CD4-positive, alpha-beta T cell treated with Interleukin-21 for 1 hour (primary cell): Measurements from ENCODE around the gene FBXO40.

Experiments
- DNase-seq: peaks from one replicate; pipeline ENCODE4 v3.0.0-alpha.2; 2020

FBXO40 gene

GRCh38 chr3:121621491-121621890 is 28.3 kb downstream of the FBXO40 start:
- no peak for DNase-seq

GRCh38 chr3:121624147-121624899 is 31.1 kb downstream of the FBXO40 start:
- DNase-seq = no peak

DNA sequence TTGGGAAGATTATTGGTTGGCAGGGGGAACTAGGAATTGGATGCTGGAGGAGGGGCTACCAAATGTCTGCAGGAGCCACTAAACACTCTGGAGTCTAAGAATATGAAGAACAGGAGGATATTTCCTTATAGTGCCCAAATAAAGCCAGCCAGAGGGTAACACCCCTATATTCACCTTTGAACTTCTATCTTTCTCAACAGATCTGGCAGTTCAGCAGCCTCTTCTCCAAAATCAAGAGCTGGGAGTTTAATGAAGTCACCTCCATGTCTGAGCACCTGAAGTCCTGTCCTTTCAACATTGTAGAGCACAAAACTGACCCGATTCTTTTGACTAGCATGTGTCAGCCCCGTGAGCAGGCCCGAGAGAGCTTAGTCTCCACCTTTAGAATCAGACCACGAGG is 33.3 kb downstream of the FBXO40 start:
- DNase-seq = no peak

GRCh38 chr3:121627211-121627610 is 34.0 kb downstream of the FBXO40 start:
- DNase-seq = no peak

DNA sequence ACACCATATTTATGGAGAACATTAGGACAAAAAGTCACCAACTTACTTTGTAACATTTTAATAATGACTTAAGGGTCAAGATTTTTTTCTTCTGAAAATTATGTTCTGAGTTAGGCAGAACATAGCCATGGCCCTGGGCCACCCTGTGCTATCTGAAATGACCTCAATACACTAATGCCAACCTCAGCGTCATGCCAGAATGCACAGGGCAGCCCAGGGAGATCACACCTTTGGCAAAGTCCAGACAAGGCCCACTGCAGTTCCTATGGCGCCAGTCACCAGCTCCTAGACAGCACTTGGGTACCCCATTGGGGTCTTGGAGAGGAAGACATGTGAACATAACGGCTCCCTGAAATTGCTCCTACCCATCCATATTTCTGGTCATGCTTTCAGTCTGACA is 34.4 kb downstream of the FBXO40 start:
- DNase-seq = no peak

DNA sequence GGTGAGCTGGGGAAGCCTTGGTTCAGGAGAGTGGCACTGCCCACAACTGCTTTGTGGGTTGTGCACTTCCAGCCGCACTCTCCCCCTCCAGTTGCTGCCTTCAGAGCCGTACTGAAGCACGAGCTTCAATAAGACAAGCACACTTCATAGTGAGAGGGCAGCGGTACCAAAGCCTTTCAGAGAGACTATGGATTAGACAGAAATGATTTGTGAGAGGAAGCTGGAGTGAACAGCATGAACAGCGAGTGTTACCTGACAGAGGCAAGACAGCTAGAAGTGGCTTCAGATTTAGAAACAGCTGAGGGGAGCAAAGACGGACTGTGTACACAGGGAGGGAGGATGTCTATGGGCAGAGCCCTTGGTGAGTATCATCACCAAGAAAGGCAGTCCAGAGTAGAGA is 36.4 kb downstream of the FBXO40 start:
- no peak for DNase-seq

GRCh38 chr3:121630355-121630754 is 37.2 kb downstream of the FBXO40 start:
- DNase-seq = no peak

DNA sequence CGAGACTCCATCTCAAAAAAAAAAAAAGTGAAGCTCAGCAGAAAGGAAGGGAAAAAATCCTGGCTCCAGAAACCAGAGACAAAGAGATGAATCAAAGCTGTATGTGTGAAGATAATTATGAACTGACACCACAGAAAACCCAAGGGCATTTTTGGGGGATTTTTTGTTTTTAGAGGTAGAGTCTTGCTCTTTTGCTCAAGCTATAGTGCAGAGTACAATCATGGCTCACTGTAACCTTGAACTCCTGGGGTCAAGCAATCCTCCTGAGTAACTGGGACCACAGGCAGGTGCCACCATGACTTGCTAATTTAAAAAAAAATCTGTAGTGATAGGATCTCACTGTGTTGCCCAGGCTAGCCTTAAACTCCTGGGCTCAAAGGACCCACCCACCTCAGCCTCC is 44.7 kb downstream of the FBXO40 start:
- DNase-seq = no peak

- DNase-seq = no peak
These were observed 47.9 kb downstream of the FBXO40 start for GRCh38 chr3:121641127-121641526.

- DNase-seq = no peak
These were observed 49.6 kb downstream of the FBXO40 start for GRCh38 chr3:121642601-121643314.

DNA sequence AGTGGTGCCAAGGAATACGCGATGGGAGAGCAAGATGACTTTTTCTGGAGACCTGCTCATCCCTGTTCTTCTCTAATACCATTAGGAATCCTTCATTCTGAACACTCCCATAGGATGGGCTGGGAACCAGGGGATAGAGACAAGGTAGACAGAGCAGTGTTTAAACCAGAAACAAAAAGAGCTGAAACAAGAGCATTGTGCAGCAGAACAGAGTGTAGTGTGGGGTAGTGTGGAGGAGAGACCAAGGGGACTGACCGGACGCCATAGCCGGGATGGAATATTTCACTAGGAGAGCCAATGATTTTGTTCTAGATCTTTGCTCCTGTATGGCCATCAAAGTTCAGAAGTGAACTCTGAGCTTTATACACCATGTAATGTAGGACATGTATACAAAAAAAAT is 51.9 kb downstream of the FBXO40 start:
- DNase-seq = no peak

DNA sequence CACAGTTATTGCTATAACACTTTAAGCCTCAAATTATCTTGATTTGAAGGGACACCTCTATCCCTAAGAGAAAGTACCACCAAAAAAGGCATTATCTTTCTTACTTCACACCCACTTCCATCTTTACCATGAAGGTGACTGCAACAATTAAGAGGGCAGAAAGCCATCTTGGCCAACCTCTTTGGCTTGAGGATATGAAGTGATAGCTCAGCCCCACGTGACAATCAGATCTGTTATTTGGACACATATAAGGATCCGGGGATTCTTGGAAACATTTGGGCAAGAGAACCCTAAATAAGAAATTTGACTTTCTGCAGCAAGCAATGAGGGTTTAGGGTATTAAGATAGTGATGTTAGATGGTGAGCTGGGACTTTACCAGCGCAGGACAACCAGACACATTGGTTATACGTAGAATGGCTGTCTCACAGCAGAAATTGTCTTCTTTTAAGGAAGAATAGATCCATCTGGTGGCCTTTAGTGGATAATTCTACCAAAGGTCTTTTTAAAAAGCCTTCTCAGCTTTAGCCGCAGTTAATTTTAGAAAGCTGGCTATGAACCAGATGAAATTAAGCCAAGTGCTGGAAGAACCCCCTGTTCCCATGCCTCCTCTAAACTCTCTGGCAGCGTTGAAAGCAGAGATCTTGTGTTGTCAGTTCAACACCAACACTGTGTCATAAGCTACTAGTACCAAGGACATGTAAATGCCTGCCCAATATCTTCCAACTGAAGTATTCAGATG is 55.2 kb downstream of the FBXO40 start:
- DNase-seq = no peak

DNA sequence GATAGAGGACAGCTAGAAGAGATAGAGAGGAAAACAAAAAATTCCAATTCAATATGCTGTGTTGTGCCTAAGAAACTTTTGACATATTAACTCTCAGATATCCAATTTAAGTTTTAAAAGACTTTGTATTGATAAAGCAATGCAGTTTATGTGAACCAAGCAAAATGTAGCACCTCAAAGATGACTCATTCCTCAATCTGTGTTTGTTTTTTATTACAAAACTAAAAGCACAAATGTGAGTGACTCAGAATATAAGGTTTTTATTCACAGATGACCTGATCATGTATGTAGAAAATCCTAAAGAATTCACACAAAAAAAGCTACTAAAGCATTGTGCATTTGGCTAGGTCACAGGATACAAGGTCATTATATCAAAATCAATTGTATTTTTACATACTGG is 56.5 kb downstream of the FBXO40 start:
- no peak for DNase-seq

DNA sequence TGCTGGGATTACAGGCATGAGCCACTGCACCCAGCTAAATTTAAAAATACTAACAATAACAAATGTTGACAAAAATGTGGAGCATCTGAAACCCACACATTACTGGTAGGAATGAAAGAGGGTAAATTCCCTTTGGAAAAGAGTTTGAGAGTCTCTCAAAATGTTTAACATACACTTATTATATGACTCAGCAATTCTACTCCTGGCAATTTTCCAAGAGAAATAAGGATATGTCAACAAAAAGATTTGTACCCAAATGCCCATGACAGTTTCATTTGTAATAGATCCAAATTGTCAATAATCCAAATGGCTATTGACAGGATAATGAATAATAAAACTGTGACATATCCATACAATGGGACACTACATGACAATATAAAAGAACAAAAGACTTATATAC is 58.5 kb downstream of the FBXO40 start:
- DNase-seq = no peak

- DNase-seq = peak; percentile 32
These were observed 61.6 kb downstream of the FBXO40 start for GRCh38 chr3:121654493-121655385.

GRCh38 chr3:121658716-121659435 is 65.7 kb downstream of the FBXO40 start:
- no peak for DNase-seq

- DNase-seq = no peak
These were observed 66.4 kb downstream of the FBXO40 start for GRCh38 chr3:121659586-121659985.

GRCh38 chr3:121660356-121661171 is 67.4 kb downstream of the FBXO40 start, which contains the start of gene HCLS1:
Gene HCLS1, minus strand, starts transcription at chr3:121660903. Its CDS starts 2,556 bp downstream, at chr3:121658347.
- peak; percentile 82 for DNase-seq

DNA sequence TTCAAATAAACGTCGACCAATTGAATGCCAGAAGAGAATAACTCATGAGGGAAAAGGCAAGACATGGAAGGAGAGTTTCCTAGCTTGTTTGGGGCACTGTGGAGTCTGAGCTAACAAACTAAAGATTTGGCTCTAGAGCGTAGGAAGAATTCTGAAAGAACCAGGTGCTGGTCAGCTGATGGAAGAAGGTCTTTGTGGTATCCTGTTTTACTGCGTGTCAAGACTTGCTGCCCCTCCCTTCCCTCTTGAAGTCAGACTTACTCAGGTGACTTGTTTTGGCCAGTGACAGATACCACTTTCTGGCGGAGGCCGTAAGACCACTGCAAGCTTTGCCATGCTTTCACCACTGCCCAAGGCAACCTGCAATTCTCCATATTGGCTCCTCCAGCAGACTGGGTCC is 68.2 kb downstream of the FBXO40 start:
- DNase-seq = no peak

DNA sequence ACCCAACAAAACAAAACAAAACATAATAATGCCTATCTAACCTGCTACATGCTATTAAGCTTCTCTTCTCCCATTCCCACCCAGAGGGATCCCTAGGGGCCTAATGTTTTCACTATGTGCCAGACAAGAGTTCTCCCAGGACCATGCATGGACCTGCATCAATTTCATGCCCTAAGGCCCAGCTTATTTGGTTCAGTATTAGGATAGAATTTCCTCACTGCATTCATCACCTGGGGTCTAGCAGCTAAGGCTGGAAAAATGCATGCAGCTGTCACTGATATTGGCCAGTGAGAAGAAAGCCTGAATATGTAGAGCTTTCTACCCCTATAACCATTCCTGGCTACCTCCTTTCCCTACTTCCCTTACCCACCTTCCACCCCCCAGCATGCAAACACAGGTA is 69.6 kb downstream of the FBXO40 start:
- DNase-seq = no peak
